Measurements from ENCODE around the gene TMEM183A. TPM values are rescaled to one million over a fixed set of nuclear protein-coding genes. Genes with fewer than 3 reads are reported as not detected.

The TMEM183A gene
- total and polyA plus RNA-seq, 2 of the 4 experiments (the other 2 are of a cell fraction), result 56.8 to 63.1 TPM

DNA sequence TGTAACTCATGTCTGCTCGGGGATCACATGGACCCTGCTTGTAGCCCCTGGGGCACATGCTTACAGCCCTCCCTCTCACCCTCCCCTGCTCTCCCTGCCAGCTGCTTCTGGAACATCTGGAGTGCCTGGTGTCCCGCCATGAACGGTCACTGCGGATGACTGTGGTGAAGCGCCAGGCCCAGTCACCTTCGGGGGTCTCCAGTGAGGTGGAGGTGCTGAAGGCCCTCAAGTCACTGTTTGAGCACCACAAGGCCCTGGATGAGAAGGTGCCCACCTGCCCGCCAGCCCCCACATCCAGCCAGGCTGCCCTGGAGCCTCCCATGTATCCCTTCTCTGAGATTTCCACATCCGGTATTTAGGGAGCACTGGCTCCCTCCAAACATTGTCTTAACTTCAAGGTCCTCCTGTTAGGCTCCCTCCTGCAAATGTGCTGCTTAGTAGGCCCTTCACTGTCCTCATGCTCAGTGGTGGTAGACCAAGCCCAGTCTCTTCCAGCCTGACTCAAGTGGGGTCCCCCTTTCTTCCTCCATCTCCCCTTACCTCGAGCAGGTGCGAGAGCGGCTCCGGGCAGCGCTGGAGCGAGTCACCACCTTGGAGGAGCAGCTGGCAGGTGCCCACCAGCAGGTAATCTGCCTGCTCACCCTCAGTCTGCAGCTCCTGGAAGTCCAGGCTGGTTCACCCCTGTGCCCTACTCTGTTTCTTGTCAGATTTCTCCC is 36.8 kb downstream of the TMEM183A start:
- POLR2A ChIA-PET (ENCODE audit: unreplicated experiment), result no interaction called here
- BruUV-seq (replicated peaks), result no TSS peak
- Histone ChIP-seq H3K79me1 (ENCODE audit: low read depth in 1 of 2, low read length in 2 of 2) (peaks cover 0 to 7% of the 10 kb centered on the region in 2 experiments; a peak in 1 of 4 replicates), H3K4me1 (ENCODE audit: control insufficient read depth, insufficient read depth, low read length) (peaks cover 14% of the 10 kb centered on the region), H2AK5ac (ENCODE audit: low read depth, low read length) (no peak overlapping the region), H2BK15ac (ENCODE audit: low read depth, low read length) (no peak overlapping the region), H2AK9ac (replicated peaks; ENCODE audit: low read depth, low read length, poor library complexity) (no peak overlapping the region), H3K4ac (ENCODE audit: low read depth, low read length) (no peak overlapping the region), H2BK20ac (ENCODE audit: low read depth, low read length) (no peak overlapping the region), H3K56ac (ENCODE audit: extremely low read depth, insufficient read depth, low read length) (no peak overlapping the region), H4K8ac (ENCODE audit: low read depth in 2 of 2, low read length in 2 of 2) (no peak overlapping the region), H2AFZ (replicated peaks; ENCODE audit: low read length, poor library complexity) (no peak overlapping the region), H4K5ac (ENCODE audit: low read depth, low read length) (no peak overlapping the region), H3K4me2 (ENCODE audit: low read depth, low read length) (no peak overlapping the region), H4K91ac (ENCODE audit: insufficient read depth, low read depth, low read length) (no peak overlapping the region), H3K9me3 (ENCODE audit: control insufficient read depth, insufficient read depth, low read length) (no peaks in the 10 kb centered on the region), H3K14ac (replicated peaks; ENCODE audit: low read depth, low read length) (no peak overlapping the region), H4K20me1 (ENCODE audit: insufficient read depth, low read length) (peaks cover 9% of the 10 kb centered on the region), H3K27me3 (ENCODE audit: control insufficient read depth, insufficient read depth, low read length) (no peaks in the 10 kb centered on the region), H3K9ac (ENCODE audit: low read depth, low read length) (no peak overlapping the region), H3K4me3 (ENCODE audit: insufficient read depth, low read depth, low read length) (no peak overlapping the region), H3K27ac (ENCODE audit: insufficient read depth, low read length) (no peak overlapping the region), H3K23ac (ENCODE audit: low read depth, low read length) (no peak overlapping the region), H3K36me3 (ENCODE audit: control insufficient read depth, insufficient read depth, low read length) (peaks cover 16% of the 10 kb centered on the region; the same call in 1 of the 2 replicates), H2BK120ac (ENCODE audit: low read depth, low read length) (no peak overlapping the region), H3K9me1 (ENCODE audit: insufficient read depth, low read length) (peaks cover 6% of the 10 kb centered on the region), H3K18ac (ENCODE audit: low read depth, low read length) (no peak overlapping the region), H2BK5ac (ENCODE audit: low read depth, low read length, poor library complexity, severe bottlenecking) (no peak overlapping the region)
- TF ChIP-seq FOS (IDR thresholded peaks at IDR 0.05; ENCODE audit: low read depth, low read length), result no peak
- TF ChIP-seq, protein P1, sequence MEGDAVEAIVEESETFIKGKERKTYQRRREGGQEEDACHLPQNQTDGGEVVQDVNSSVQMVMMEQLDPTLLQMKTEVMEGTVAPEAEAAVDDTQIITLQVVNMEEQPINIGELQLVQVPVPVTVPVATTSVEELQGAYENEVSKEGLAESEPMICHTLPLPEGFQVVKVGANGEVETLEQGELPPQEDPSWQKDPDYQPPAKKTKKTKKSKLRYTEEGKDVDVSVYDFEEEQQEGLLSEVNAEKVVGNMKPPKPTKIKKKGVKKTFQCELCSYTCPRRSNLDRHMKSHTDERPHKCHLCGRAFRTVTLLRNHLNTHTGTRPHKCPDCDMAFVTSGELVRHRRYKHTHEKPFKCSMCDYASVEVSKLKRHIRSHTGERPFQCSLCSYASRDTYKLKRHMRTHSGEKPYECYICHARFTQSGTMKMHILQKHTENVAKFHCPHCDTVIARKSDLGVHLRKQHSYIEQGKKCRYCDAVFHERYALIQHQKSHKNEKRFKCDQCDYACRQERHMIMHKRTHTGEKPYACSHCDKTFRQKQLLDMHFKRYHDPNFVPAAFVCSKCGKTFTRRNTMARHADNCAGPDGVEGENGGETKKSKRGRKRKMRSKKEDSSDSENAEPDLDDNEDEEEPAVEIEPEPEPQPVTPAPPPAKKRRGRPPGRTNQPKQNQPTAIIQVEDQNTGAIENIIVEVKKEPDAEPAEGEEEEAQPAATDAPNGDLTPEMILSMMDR (conservative IDR thresholded peaks at IDR 0.05; ENCODE audit: low read depth, low read length), result no peak
- no peak for TF ChIP-seq CHD1 (IDR thresholded peaks at IDR 0.05; ENCODE audit: low read depth, low read length)
- TF ChIP-seq CEBPB (IDR thresholded peaks at IDR 0.05; ENCODE audit: low read depth, low read length), result no peak
- no peak for TF ChIP-seq MAFK (IDR thresholded peaks at IDR 0.05; ENCODE audit: low read depth, low read length)
- WGBS, 2 experiments (ENCODE audit: extremely low coverage in 2 of 2, insufficient read length in 1 of 2), result 93% methylated on average over 8 of the region's 14 CpGs; no CpG with 5 or more reads in 1 of the 2 experiments
- DNase-seq (no peak), ATAC-seq (ENCODE audit: low read depth) (no peak)
- CTCF ChIA-PET, result no interaction called here
- dilution Hi-C loops (cut with HindIII; ENCODE audit: low sequenced_read_pairs, unreplicated experiment), result no loop called here
- in situ Hi-C loops (cut with MboI; ENCODE audit: low sequenced_read_pairs), result no loop called here
- intact Hi-C loops (cut with micrococcal nuclease), result no loop called here
